MV-4-11 (cell line): ENCODE data around the gene WDR33.

Source experiments
- DNase-seq: peaks from one replicate; lab custom pipeline; 2025; lab: John Stamatoyannopoulos, UW

The WDR33 gene

DNA sequence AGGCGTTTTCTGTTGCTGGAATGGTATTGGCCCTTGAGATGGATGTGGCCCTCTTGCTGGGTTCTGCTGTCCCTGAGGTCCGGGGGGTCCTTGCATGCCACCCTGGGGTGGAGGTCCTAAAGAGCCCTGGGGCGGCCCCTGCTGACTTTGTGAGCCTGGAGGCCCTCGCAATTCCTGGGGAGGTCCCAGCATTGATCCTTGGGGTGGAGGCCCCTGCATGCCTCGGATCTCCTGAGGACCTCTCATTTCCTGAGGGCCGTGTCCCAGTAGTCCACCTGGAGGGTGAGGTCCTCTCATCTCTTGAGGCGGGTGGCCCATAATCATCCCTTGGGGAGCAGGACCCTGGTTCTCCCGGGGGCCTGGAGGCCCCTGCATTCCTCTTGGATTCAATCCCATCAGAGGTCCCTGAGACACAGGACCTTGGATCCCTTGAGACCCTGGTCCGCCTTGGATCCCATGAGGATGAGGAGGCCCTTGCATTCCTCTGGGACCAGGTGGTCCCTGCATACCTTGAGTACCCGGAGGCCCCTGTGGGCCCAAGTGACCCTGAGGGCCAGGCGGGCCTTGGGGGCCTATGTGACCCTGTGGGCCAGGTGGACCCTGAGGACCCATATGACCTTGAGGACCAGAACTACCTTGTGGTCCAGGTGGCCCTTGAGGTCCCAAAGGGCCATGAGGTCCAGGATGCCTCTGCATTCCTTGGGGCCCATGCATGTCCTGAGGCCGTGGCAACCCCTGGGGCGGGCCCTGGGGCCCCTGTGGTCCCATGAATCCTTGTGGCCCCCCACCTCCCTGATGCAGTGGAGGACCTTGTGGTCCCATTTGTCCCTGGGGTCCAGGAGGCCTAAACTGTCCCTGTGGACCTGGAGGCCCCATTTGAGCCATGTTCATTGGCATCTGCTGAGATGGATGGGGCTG is 91.4 kb downstream of the WDR33 start:
- DNase-seq: no peak

DNA sequence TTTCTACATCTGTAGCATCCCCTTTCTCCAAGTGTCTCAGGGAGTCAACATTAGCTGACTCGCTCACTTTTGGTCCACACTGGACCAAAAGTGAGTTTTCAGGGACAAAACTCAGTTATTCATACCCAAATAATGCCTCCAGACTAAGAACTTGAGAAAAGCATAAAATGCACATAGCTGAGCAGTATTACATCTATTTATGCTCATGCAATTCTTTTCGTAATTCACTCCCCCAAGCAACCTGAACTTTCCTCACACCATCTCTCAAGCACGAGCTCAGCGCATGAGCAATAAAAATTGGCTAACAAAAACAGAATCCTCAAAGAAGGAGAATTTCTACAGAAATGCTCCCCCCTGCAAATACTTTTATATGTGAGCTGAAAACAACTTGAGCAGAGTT is 92.7 kb downstream of the WDR33 start:
- DNase-seq: no peak

DNA sequence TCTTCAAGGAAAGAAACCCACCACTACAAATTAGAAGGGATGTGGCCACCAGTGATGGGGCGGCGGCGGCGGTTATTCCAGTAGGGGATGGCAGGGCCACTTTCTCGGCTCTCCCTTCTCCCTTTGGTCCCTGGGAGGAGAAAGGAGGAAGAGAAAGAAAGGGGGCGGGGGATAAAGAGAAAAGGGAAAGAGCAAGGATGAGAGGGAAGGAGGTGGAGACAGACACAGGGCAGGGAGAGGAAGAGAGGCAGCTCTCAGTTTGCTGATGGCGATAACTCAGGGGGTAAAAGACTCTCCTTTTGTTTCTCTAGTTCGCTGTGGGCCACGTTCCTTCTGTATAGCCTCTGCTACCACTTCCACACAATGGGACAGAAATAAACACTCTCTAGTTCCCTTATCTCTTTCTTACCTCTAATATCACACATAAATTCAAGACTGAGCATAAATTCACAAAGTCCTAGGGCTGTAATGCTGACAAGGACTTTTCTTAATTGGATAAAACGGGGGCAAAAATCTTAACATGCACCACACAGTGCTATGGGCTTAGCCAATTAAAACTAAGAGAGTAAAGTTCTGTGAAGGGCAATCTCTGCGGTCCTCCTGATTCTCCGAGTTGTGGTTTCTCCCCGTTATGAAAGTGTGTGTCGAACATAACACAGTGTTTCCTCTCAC is 95.1 kb downstream of the WDR33 start:
- no peak for DNase-seq

DNA sequence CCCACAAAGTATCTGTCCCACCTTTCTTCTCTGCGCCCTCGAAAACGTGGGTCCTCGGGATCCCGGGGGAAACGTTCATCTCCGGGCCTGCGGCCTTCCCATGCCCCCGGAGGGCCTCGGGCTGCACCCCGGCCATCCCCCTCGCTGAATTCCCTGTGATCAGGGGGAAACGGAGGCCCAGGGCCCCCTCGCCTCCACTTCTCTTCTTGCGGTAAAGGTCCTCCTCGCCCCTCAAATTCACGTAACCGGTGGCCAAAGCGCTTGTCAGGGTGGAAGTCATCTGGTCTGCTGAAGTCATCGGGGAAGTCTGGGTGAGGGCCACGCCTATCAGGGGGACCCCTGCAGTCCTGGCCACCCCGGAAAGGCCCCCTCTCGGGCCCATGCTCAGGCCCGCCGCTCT is 97.4 kb downstream of the WDR33 start:
- no peak for DNase-seq

DNA sequence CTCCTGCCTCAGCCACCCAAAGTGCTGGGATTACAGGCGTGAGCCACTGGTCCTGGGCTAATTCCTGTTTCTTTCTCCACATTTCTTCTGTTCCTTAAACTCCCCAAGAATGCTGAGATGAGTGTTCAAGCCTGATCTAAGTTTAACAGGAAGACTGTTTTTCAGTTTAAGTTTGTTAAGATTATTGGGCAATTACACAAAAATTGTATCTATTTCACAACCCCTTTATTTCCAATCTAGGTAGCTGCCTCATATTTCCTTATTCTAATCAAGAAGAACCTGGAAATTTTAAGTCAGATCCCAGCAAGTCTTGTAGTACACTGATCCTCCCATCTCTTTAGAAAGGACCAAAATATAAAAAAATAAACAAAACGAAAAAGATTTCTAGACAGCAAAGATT is 98.0 kb downstream of the WDR33 start:
- peak; percentile 33 for DNase-seq

DNA sequence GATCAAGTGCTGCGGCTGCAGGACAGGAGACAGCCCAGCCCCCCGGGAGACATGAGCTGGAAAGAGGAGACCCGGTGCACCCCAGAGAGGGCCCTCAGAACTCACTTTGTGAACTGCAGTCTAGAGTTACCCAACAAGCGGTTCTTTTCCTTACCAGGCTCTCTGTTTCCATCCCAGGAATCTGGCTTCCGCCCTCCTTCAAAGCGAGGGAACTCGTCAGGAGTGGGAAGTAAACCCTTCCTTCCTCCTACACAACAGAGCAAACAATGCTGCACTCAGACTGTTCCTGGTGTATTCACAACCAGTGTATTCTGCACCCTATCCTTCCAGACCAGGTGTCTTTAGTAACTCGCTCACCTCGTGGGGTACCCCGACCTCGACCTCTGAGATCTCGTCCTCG is 101.6 kb downstream of the WDR33 start:
- no peak for DNase-seq

DNA sequence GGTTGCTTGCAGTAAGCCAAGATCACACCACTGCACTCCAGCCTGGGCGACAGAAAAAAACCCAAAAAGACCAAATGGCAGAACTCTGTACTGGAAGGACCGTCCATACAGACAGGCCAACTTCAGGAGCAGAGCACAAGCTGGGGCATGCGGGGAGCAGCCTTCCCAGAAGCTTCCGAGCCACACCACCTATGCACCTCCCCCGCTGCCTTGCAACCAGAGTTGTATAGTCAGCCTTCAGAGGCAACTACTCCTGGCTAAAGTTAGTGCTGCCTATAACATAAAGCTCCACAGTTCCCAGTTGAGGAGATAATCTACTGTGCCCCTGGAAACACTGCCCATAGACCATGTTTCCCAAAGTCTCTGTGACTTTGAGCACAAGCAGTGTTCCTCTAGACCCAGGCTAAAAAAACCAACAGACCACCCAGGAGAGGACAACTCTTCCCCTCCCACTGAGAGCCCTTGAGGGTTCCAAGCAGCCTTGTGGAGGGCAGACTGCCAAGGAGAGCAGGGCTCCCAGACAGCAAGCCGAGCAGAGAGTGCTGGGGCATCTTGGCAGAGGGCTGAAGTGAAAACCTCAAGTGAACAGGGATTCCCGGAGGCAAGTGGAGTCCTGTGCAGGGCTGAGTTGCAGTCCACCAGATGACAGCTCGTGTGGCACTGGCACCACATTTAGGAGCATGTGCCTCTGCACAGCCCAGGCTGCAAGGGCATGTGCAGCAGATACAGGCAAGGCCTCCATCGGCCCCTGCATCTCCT is 102.9 kb downstream of the WDR33 start:
- no peak for DNase-seq

DNA sequence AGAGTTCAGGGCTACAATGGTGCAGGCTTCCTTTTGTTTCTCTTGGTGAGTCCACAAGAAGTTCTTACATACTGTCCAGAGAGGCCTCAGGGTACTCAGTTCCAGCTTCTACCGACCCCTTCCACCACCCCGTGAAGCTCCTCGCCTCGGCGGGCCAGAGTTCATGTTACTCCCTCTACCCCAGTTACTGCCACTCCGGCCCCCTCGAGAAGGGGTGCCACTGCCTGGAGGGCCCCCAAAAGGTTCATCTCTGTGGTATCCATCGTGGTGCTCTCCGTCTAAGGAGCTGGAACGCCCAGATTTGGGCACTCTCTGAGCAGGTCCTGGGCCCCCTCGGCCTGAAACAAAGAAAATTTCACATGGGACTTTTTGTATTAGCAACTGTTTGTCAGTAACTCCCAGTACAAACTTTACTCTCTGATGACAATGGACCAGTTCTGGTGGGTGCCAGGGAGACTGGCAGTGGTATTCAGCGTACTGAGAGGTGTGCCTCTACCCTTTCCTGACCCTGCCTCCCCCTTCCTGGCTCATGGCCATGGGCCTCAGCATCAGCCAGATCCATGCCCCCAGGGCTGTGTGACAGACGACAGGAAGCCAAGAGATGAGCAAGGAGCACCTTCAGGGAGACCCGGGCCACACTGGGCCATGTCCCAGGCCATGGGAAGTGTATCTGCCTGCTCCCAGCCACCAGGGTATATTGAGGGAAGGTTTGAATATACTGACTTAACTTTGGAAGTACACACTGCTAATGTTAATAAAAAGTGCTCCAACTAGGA is 104.6 kb downstream of the WDR33 start:
- no peak for DNase-seq

DNA sequence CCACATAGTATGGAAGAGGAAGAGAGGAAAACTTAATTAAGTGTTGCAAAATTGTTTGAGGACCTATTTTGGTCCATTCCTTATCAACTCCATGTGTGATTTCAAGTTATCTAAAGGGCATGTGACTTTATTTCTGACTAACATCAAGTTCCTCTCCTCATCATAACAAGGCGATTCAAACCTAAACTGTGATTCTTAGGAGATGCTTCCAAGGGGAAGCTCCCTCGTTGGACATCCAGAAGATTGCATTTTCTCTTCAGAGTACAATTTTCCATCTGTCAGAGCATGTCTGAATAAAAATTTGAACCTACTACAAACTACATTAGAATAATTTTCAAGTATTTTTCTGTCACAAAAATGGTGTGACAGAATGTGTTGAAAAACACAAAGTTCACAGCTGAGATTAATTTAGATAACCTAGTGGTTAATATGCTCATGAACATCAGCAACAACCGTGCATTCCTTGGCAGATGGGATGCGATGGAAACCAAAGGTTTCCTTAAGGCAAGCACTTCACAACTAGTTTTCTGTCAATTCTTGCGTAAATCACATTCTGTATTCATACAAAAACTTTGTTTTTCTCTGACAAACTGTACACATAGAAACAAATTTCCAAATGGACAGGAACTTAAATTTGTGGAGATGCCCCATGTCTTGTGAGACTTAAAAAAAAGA is 105.4 kb downstream of the WDR33 start:
- peak; percentile 52 for DNase-seq

DNA sequence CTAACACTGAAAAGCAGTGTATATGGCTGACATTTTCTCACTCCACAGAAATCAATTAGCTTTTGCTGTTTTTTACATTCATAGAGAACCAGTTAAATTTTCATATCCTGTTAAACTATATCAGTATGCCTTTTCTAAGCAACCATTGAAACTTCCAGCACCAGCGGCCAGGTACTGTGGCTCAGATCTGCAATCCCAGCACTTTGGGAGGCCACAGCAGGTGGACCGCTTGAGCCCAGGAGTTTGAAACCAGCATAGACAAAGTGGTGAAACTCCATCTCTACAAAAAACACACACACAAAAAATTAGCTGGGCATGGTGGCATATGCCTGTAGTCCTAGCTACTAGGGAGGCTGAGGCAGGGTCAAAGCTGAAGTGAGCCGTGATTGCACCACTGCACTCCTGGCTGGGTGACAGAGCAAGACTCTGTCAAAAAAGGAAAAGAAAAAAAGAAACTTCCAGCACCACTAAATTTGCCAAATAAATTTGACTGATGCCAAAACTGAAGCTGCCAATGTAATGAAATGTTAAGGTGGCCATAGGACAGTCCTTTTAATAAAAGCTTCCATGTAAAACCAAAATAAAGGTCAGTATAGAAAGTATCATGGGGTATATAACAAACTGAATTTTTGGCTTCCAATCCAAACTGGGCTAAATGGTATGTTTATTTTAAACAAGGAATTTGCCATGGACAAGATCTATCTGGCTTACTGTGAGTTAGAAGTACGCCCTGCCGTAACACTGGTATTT is 106.2 kb downstream of the WDR33 start:
- DNase-seq: no peak

DNA sequence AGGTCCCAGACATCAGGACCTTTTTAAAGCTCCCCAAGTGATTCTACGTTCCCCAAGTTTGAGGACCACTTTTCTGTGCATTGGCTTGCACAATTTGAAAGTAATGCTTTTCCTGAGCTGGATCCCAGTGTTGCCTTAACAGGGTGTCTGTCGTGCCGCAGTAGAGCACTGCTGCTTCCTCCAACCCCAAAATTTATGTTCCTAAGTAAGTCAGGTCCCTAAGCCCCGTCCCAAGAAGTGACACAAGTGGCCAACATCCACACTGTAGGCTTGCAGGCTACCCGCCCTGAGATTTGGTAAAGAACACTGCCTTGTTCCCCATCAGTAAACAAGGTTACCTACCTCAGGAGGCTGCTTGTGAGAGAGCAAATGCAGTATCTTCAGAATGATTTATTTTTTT is 107.7 kb downstream of the WDR33 start:
- DNase-seq: no peak

DNA sequence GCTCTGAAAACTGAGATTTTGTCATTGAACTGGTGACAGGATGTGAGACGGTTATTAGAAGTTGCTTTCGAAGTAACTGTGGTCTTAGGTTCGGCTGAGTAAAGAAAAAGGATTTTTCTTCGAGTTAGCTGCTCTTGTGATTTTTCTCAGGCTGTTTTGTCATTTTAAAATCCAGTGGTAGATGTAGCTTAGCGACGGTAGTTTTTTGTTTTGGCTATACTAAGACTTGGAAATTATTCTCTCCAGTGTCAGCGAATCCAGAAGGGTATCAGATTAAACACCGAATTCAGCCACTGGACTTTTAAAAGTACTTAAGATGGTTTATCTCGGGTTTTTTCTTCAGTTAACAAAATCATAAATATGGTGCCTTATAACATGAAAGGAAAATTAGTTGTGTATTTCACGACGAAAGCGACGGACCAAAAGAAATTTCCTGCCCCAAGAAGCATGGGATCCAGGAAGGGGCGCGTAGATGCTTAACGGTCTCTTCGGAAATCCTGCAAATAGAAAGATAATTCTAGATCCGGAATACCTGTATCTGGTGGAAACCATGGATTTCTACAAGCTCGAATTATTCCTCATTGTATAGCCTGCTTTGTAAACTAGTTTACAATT is 108.5 kb downstream of the WDR33 start:
- no peak for DNase-seq

DNA sequence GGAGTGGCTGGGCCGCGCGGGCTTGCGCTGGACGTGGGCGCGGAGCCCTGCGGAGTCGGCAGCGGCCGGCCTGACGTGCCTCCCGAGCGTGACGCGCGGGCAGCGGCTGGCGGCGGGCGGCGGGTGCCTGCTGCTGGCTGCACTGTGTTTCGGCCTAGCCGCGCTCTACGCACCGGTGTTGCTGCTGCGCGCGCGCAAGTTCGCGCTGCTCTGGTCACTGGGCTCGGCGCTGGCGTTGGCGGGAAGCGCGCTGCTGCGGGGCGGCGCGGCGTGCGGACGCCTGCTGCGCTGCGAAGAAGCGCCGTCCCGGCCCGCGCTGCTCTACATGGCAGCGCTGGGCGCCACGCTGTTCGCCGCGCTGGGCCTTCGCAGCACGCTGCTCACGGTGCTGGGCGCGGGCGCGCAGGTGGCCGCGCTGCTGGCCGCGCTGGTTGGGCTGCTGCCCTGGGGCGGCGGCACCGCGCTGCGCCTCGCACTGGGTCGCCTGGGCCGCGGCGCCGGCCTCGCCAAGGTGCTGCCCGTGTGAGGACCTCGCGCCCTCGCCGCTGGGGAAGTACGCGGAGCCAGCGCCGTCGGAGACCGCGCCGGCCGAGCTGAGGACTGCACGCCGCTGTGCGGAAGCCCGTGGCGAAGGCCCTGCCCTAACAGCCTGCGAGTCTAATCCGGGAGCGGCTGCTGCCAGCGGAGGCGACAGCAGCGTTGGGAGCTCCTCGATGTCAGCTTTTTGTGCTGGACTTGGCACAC is 109.1 kb downstream of the WDR33 start:
- DNase-seq: peak; percentile 79

DNA sequence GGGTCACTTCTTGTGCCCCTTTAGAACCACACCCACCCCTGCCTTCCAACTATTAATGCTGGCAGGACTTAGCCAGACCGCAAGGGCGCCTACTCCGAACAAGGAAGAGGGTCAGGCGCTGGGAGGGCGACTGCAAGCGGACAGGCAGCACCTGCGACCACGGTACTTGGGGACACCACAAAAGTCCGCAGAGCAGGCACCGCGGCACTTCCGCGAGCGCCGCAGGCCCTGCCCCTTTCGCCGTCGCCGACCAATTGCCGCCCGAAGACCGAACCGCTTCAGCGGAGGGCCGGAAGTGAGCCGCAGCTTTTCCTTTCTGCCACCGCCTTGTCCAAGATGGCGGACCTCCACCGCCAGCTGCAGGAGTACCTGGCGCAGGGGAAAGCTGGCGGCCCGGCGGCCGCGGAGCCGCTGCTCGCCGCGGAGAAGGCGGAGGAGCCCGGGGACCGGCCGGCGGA is 109.7 kb downstream of the WDR33 start, which contains the start of gene SFT2D3:
Gene SFT2D3 (plus strand): TSS at position 305 of the 458 bp plus-strand sequence. CDS start 32 bp downstream, at position 337.
- DNase-seq: peak; percentile 89

DNA sequence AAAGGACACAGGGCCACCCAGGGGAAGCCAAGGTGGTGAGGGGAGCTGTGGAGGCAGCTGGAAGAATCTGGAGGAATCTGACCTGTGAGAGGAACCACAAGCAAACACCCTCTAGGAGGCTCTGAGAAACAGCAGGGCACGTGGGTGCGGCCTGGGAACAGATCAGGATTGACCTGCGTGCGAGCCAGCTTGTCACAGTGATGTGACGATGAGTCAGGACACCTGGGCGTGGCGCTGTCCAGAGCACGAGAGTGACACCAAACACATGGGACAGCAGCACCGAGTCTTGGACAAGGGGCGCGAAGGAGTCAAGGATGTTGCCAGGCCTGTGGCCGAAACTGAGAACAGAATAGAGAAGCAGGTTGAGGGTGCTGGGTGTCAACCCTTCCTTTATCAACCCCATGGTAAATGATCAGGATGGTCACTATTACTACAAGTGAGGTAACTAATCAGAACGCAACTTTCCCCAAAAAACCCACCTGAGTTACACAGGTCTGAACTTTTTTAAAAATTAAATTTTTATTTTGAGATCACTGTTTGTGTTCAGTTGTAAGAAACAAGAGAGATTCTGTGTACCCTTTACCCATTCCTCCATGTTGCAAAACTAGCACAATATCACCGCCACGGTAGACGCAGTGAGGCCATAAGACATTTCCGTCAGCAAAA is 110.3 kb downstream of the WDR33 start:
- peak; percentile 98 for DNase-seq

DNA sequence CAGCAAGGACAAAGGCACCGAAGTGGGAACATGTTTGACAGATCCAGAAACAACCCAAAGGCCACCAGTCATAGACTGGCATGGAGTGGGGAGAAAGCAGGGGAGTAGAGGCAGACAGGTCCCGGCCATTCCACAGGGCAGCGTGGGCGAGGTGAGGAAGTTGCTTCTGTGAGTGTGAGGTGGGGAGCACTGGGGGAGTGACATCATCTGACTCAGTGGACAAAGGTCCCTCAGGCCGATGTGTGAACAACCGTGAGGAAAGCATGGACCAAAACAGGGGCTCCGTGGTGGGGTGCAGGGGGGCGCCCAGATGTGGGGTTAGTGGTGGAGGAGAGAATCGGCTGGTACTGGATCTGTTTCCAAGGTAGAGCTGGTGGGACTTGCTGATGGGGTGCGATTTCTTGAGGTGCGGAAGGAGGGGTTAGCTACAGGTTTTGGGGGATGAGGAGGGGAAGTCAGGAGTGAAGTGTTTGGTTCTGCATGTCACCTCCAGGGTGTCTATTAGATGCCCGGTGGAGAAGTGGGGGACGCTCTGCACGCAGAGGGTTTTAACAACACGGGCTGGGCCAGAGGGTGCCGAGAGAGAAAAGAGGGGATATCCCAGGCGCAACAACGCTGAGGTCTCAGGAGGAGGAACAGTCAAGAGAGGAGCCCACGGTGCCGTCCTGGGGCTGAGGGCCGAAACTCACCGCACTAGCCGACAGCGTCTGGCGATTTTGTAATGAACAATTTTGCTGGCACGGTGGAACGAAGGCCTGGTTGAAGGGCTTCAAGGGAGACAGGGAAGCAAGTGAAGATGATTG is 112.2 kb downstream of the WDR33 start:
- no peak for DNase-seq

DNA sequence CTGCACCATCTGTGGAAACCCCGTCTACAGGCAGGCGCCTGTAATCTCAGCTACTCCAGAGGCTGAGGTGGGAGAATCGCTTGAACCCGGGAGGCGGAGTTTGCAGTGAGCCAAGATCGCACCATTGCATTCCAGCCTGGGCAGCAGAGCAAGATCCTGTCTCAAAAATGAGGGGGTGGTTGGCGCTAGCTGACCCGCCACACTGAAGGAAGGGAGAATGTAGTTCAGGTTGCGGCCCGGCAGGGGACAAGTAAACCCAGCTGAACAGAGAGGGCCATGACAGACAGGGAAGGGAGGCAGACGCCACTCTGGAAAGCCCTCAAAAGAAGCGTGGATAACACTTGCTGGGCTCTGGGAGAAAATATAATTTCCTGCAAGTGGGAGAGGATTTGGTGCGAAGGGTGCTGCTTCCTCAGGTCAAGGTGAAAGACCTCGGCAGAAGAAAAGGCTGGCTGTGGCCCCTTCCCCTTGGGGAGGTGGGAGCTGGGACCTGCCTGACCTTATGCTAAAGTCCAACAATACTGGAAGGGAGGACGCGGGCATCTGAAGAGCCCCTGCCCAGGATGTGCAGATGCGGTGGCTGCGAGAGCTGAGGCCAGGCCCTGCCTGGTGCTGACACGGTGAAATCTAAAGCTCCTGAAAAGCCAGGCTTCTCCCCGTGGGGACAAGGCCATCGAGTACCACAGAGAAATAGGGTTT is 113.3 kb downstream of the WDR33 start:
- DNase-seq: no peak
